Suprapubic skin (tissue), 4 donors: ENCODE measurements around the gene SELP.

Source experiments
- CTCF ChIP-seq, 2 donors: fragments of 200-600 bp in 1 of 2; fragments of 450-650 bp in 1 of 2; sonication (generic) in 1 of 2; IDR thresholded peaks; one replicate each; pipeline ENCODE4 v1.5.1; 2016 to 2019; ENCODE audit warnings: antibody characterized with exemption in 2 of 2, mild to moderate bottlenecking in 1 of 2, moderate library complexity in 1 of 2
- POLR2A ChIP-seq, 2 donors: fragments of 450-650 bp; IDR thresholded peaks; one replicate each; pipeline ENCODE4 v1.6.1; 2017; ENCODE audit warnings: antibody characterized with exemption in 2 of 2, mild to moderate bottlenecking in 2 of 2, moderate library complexity in 2 of 2
- POLR2AphosphoS5 ChIP-seq, 3 donors: sonication (generic); formaldehyde crosslinking; IDR thresholded peaks; one replicate each; pipeline ENCODE4 v1.6.1; 2017; ENCODE audit warnings: antibody characterized with exemption in 3 of 3

DNA sequence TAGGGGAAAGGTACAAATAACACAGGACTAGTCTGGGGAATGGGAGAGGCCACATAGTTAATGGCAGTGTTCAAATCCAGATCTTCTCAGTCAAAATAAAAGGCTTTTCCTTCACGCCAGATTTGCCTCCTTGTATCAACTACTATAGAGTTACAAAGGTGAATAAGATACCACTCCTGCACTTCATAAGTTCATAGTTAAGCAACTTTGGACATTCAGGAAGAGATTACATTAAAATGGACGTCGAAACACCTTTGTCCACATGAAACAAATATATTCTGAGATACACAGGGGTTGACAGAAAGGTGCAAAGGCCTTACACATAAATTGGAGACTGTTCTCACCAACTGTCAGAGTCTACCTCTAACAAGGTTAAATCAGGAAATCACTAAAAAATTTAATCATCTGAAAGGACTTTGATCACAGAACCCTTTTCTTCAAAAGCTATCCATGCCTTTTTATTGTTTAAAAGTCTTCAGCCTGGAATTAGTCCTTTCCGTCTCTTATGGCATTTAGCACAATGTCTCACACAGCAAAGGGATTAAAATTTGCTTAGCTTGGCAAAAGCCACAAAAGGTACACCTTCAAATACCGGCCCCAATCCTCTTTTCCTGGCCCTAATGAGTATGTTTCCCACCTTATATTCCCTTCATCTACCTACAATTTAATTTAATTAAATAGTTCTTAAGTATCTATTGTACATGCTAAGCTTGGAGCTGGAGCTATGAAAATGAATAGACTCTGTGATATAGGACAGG is 51.8 kb downstream of the SELP start:
- TF ChIP-seq POLR2AphosphoS5 (IDR thresholded peaks at IDR 0.05) (no peak), CTCF (IDR thresholded peaks at IDR 0.05) (no peak), POLR2A (IDR thresholded peaks at IDR 0.05) (no peak)
